K562 (cell line): ENCODE results near the gene TLK2. TPM values are rescaled to one million over a fixed set of nuclear protein-coding genes. Genes with fewer than 3 reads are reported as not detected.

Experiments used
- ATAC-seq: fragments of 200-7000 bp; cut with Tn5 transposase; 3 replicates; pipeline ENCODE4 v1.9.1; 2020; ENCODE audit warnings: moderate library complexity
- BruUV-seq: library from RNA; stranded (reverse); fragments of 400-500 nt; replicated peaks from 2 replicates; lab custom pipeline; 2021; lab: Mats Ljungman, UMichigan
- CTCF ChIA-PET: fragments of 300-600 bp; formaldehyde crosslinking; extraction: SDS; loops from one replicate; lab custom pipeline; 2021; ENCODE audit warnings: low intra/inter-chr PET ratio; lab: Yijun Ruan, JAX
- POLR2A ChIA-PET: fragments of 300-600, 350-650 bp; sonication (Branson Sonifier 250); formaldehyde crosslinking; extraction: SDS; loops from one replicate; lab custom pipeline; 2021; ENCODE audit warnings: antibody characterized with exemption, inconsistent platforms; lab: Yijun Ruan, JAX
- DNase-seq, 4 experiments: peaks; one replicate each; pipeline versions ENCODE4 v3.0.0 to v3.0.0-alpha.2; 2011 to 2018; ENCODE audit warnings: low spot score in 3 of 4, mixed read lengths in 3 of 4; ENCODE audit errors: extremely low read depth in 1 of 4
- FAIRE-seq: peaks from 2 replicates; lab custom pipeline; 2011; peaks lifted over from hg19 to GRCh38; lab: Jason Lieb, UNC
- H2AFZ ChIP-seq: 2 replicates; pipeline ENCODE4 v1.6.0; 2011; ENCODE audit warnings: low read depth, low read length, control low read depth, inconsistent platforms
- H3K27ac ChIP-seq: fragments of 200-600 bp; 3 replicates; pipeline ENCODE4 v1.8.0; 2011; ENCODE audit warnings: low read depth, mild to moderate bottlenecking, control low read depth, inconsistent platforms, low read length, moderate library complexity, mixed read lengths; ENCODE audit errors: extremely low read depth
- H3K27me3 ChIP-seq, 2 experiments: fragments of 300-600 bp in 1 of 2; 2 replicates in 1 of 2; 3 replicates in 1 of 2; pipeline versions ENCODE4 v1.6.0 to v1.8.0; 2011; ENCODE audit warnings: inconsistent platforms in 2 of 2, low read length in 2 of 2, mild to moderate bottlenecking in 1 of 2, mixed read lengths in 1 of 2, moderate library complexity in 1 of 2; ENCODE audit not compliant: control insufficient read depth in 2 of 2, insufficient read depth in 2 of 2
- H3K36me3 ChIP-seq: fragments of 300-600 bp; 3 replicates; pipeline ENCODE4 v1.8.0; 2011; ENCODE audit warnings: mild to moderate bottlenecking, low read length, inconsistent platforms; ENCODE audit not compliant: control insufficient read depth, insufficient read depth
- H3K4me1 ChIP-seq, 2 experiments: fragments of 200-600 bp in 1 of 2; replicated peaks in 1 of 2; 2 replicates in 1 of 2; 3 replicates in 1 of 2; pipeline versions ENCODE4 v1.5.1 to v1.8.0; 2011; ENCODE audit warnings: inconsistent platforms in 2 of 2, low read length in 2 of 2, mild to moderate bottlenecking in 1 of 2, mixed read lengths in 1 of 2, moderate library complexity in 1 of 2; ENCODE audit not compliant: control insufficient read depth in 2 of 2, insufficient read depth in 2 of 2
- H3K4me2 ChIP-seq: 2 replicates; pipeline ENCODE4 v1.6.1; 2011; ENCODE audit warnings: low read length, control low read depth, inconsistent platforms, mixed read lengths; ENCODE audit not compliant: insufficient read depth
- H3K4me3 ChIP-seq: fragments of 200-600 bp; sonication (generic), shearing (Covaris generic); 2 replicates; pipeline ENCODE4 v1.5.1; 2016; ENCODE audit warnings: control low read depth, inconsistent platforms
- H3K79me2 ChIP-seq: fragments of 200-600 bp; 3 replicates; pipeline ENCODE4 v1.8.0; 2011; ENCODE audit warnings: low read length, inconsistent platforms; ENCODE audit not compliant: control insufficient read depth, insufficient read depth
- H3K9ac ChIP-seq, 2 experiments: 2 replicates each; pipeline versions ENCODE4 v1.6.0 to v1.6.1; 2011; ENCODE audit warnings: low read depth in 2 of 2, low read length in 2 of 2, control low read depth in 1 of 2, inconsistent platforms in 1 of 2, mild to moderate bottlenecking in 1 of 2, mixed read lengths in 1 of 2; ENCODE audit not compliant: insufficient read depth in 1 of 2
- H3K9me1 ChIP-seq: one replicate; pipeline ENCODE4 v1.6.0; 2011; ENCODE audit warnings: inconsistent platforms, mild to moderate bottlenecking, low read length, moderate library complexity; ENCODE audit not compliant: control insufficient read depth, insufficient read depth
- H3K9me3 ChIP-seq: replicated peaks from 2 replicates; pipeline ENCODE4 v1.5.1; 2011; ENCODE audit warnings: low read depth, low read length, inconsistent platforms; ENCODE audit not compliant: control insufficient read depth, insufficient read depth
- H4K20me1 ChIP-seq: replicated peaks from 2 replicates; pipeline ENCODE4 v1.6.1; 2011; ENCODE audit warnings: low read length, inconsistent platforms, mixed read lengths; ENCODE audit not compliant: control insufficient read depth, insufficient read depth
- ARHGAP35 ChIP-seq: fragments of 450-650 bp; IDR thresholded peaks from 2 replicates; pipeline ENCODE4 v1.6.1; 2018; ENCODE audit not compliant: partially characterized antibody
- BHLHE40 ChIP-seq: IDR thresholded peaks from 2 replicates; pipeline ENCODE4 v1.6.1; 2011; ENCODE audit warnings: low read length, improper control_type of control experiment
- CHD2 ChIP-seq: IDR thresholded peaks from 2 replicates; pipeline ENCODE4 v1.6.1; 2011; ENCODE audit warnings: low read depth, low read length
- CXXC5 ChIP-seq: fragments of 250-450 bp; sonication (Bioruptor Pico); IDR thresholded peaks from 2 replicates; pipeline ENCODE4 v1.8.0; 2022; ENCODE audit warnings: inconsistent platforms, mild to moderate bottlenecking, moderate library complexity
- GTF2F1 ChIP-seq: IDR thresholded peaks from 2 replicates; pipeline ENCODE4 v1.6.1; 2011; ENCODE audit warnings: low read depth, low read length, improper control_type of control experiment
- HEY1 ChIP-seq: fragments of 250-450 bp; sonication (Bioruptor Pico); IDR thresholded peaks from 2 replicates; pipeline ENCODE4 v1.5.0; 2020; ENCODE audit warnings: mild to moderate bottlenecking, moderate library complexity, borderline replicate concordance
- KDM1A ChIP-seq, 2 experiments: fragments of 450-650 bp; IDR thresholded peaks; 2 replicates each; pipeline ENCODE4 v1.6.1; 2016; ENCODE audit warnings: mild to moderate bottlenecking in 2 of 2
- KDM5B ChIP-seq: fragments of 200-600 bp; sonication (generic); IDR thresholded peaks from 2 replicates; pipeline ENCODE4 v1.6.1; 2012; ENCODE audit warnings: low read depth, mild to moderate bottlenecking, moderate library complexity, low read length, control low read depth, inconsistent platforms; ENCODE audit not compliant: insufficient replicate concordance
- MECOM ChIP-seq: fragments of 250-450 bp; sonication (Bioruptor Pico); IDR thresholded peaks from 2 replicates; pipeline ENCODE4 v1.8.0; 2022; ENCODE audit warnings: inconsistent platforms
- MYC ChIP-seq, 2 experiments: fragments of 250-450 bp in 1 of 2; sonication (Bioruptor Pico) in 1 of 2; IDR thresholded peaks; 2 replicates each; pipeline versions ENCODE4 v1.5.1 to v1.6.1; 2012 to 2021; ENCODE audit warnings: low read depth in 2 of 2, borderline replicate concordance in 1 of 2, improper control_type of control experiment in 1 of 2, low read length in 1 of 2, mild to moderate bottlenecking in 1 of 2, moderate library complexity in 1 of 2
- NCOA6 ChIP-seq: fragments of 450-650 bp; IDR thresholded peaks from 2 replicates; pipeline ENCODE4 v1.6.1; 2017; ENCODE audit warnings: mild to moderate bottlenecking
- PRMT5 ChIP-seq: sonication (generic); formaldehyde crosslinking; IDR thresholded peaks from 2 replicates; pipeline ENCODE4 v1.5.0; 2020; ENCODE audit warnings: missing genetic modification reagents
- PTTG1 ChIP-seq: fragments of 450-650 bp; IDR thresholded peaks from 2 replicates; pipeline ENCODE4 v1.6.1; 2016; ENCODE audit warnings: low read depth, mild to moderate bottlenecking, missing genetic modification characterization, missing compliant biosample characterization
- RFX5 ChIP-seq: IDR thresholded peaks from 2 replicates; pipeline ENCODE4 v1.6.1; 2011; ENCODE audit warnings: low read depth, mild to moderate bottlenecking, improper control_type of control experiment, low read length
- TBL1XR1 ChIP-seq, 2 experiments: IDR thresholded peaks; 2 replicates each; pipeline ENCODE4 v1.6.1; 2012; ENCODE audit warnings: improper control_type of control experiment in 2 of 2, low read length in 2 of 2, mild to moderate bottlenecking in 1 of 2
- ZNF121 ChIP-seq: sonication (generic); formaldehyde crosslinking; conservative IDR thresholded peaks from 2 replicates; pipeline ENCODE4 v1.8.0; 2022; ENCODE audit warnings: missing genetic modification reagents
- ZNF239 ChIP-seq: fragments of 250-450 bp; sonication (Bioruptor Pico); IDR thresholded peaks from 2 replicates; pipeline ENCODE4 v1.4.0; 2020; ENCODE audit warnings: mild to moderate bottlenecking
- ZNF57 ChIP-seq: fragments of 450-650 bp; formaldehyde crosslinking; IDR thresholded peaks from 2 replicates; pipeline ENCODE4 v1.4.0; 2020; ENCODE audit warnings: mild to moderate bottlenecking, moderate library complexity
- ZNF668 ChIP-seq: fragments of 250-450 bp; sonication (Bioruptor Pico); IDR thresholded peaks from 2 replicates; pipeline ENCODE4 v1.8.0; 2022; ENCODE audit warnings: mild to moderate bottlenecking, inconsistent platforms
- WGBS: fragments of 100-300 bp; shearing (Covaris generic); methylation state at CpG from one replicate; pipeline ENCODE4 v1.1.6; 2016; ENCODE audit warnings: low coverage, mixed read lengths; ENCODE audit not compliant: insufficient coverage; ENCODE audit errors: missing lambda C conversion rate; 5-methylcytosine and 5-hydroxymethylcytosine counted together
- in situ Hi-C: fragments of 300-500 bp; cut with MboI; formaldehyde crosslinking; loops from 4 replicates; pipeline ENCODE4 v1.15.0; 2018; ENCODE audit warnings: inconsistent platforms, mixed read lengths
- intact Hi-C: fragments of 100-400 bp; cut with micrococcal nuclease; formaldehyde crosslinking; loops from 2 replicates; pipeline ENCODE4 v1.14.2; 2022
- polyA plus RNA-seq, 8 experiments: library from polyadenylated mRNA; depleted of rRNA in 4 of 8; stranded (reverse) in 5 of 8; unstranded in 3 of 8; fragments of >200 nt; fragmentation: Nextera tagmentation in 2 of 8; fragmentation: Illumina TruSeq in 1 of 8; extraction: Ambion mirVana in 2 of 8; extraction: Trizol in 1 of 8; gene quantifications; 2 replicates each; pipeline versions ENCODE4 v1.2.1 to v1.2.3, GENCODE V29; 2011 to 2014; ENCODE audit warnings: inconsistent platforms in 1 of 8, missing spikeins in 1 of 8
- total RNA-seq, 7 experiments: library from RNA; depleted of rRNA in 6 of 7; stranded (reverse); fragments of >200 nt in 6 of 7; fragmentation: Illumina TruSeq in 2 of 7; extraction: Trizol in 2 of 7; gene quantifications; 2 replicates each; pipeline versions ENCODE4 v1.2.1 to v1.2.3, GENCODE V29; 2011 to 2021; ENCODE audit warnings: low replicate concordance in 1 of 7
- TF ChIP-seq, protein P1 (sequence below): fragments of 250-450 bp; sonication (Bioruptor Pico); IDR thresholded peaks from 2 replicates; pipeline ENCODE4 v1.8.0; 2022; ENCODE audit warnings: moderate library complexity, mild to moderate bottlenecking, inconsistent platforms

Gene TLK2
- total and polyA plus RNA-seq, 9 of the 15 experiments (the other 6 are each of a cell fraction or from before 2014, with no cell fraction given) = 10.1 to 51.9 (median 32.4) TPM

GRCh38 chr17:62587554-62587953, 108.9 kb downstream of the TLK2 start:
- WGBS = 100% methylated on average over 2 of the region's 2 CpGs
- H3K27me3 ChIP-seq = no peaks in the 10 kb centered on the region
- H2AFZ ChIP-seq = no peak overlapping the region
- no peaks in the 10 kb centered on the region for H3K4me1 ChIP-seq
- H3K4me3 ChIP-seq = no peak overlapping the region
- H3K9ac ChIP-seq = no peak overlapping the region
- no peak overlapping the region for H3K4me2 ChIP-seq
- ChIA-PET POLR2A (interaction anchor here (1.5 kb wide), 1 partner anchor 11 kb away, joined by 3 read pairs; no protein-coding TSS in a partner anchor), CTCF (no interaction called here)
- BruUV-seq = no TSS peak
- TF ChIP-seq MYC (IDR thresholded peaks at IDR 0.05; ENCODE audit: low read depth, low read length) = no peak
- no peak for TF ChIP-seq MYC (CRISPR knock-in tag; IDR thresholded peaks at IDR 0.05; ENCODE audit: borderline replicate concordance, low read depth)
- TF ChIP-seq GTF2F1 = no peak
- TF ChIP-seq, protein P1, sequence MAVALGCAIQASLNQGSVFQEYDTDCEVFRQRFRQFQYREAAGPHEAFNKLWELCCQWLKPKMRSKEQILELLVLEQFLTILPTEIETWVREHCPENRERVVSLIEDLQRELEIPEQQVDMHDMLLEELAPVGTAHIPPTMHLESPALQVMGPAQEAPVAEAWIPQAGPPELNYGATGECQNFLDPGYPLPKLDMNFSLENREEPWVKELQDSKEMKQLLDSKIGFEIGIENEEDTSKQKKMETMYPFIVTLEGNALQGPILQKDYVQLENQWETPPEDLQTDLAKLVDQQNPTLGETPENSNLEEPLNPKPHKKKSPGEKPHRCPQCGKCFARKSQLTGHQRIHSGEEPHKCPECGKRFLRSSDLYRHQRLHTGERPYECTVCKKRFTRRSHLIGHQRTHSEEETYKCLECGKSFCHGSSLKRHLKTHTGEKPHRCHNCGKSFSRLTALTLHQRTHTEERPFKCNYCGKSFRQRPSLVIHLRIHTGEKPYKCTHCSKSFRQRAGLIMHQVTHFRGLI = no peak
- no peak for TF ChIP-seq ZNF121 (CRISPR knock-in tag)
- TF ChIP-seq ARHGAP35 = no peak
- no peak for TF ChIP-seq PRMT5 (CRISPR knock-in tag)
- TF ChIP-seq CHD2 = no peak
- TF ChIP-seq BHLHE40 = no peak
- no peak for TF ChIP-seq HEY1 (CRISPR knock-in tag)
- TF ChIP-seq CXXC5 (CRISPR knock-in tag) = no peak
- TF ChIP-seq KDM1A (IDR thresholded peaks at IDR 0.05) = no peak
- TF ChIP-seq MECOM (CRISPR knock-in tag) = no peak
- no peak for TF ChIP-seq TBL1XR1 (IDR thresholded peaks at IDR 0.05; ENCODE audit: low read length in 2 of 2)
- TF ChIP-seq PTTG1 (tag) = no peak
- no peak for TF ChIP-seq KDM5B
- TF ChIP-seq ZNF57 = no peak
- TF ChIP-seq RFX5 = no peak
- no peak for TF ChIP-seq ZNF239 (CRISPR knock-in tag)
- TF ChIP-seq NCOA6 = no peak
- no peak for TF ChIP-seq ZNF668
- ATAC-seq (no peak), DNase-seq (no peak), FAIRE-seq (no peak)
- in situ Hi-C loops = no loop called here
- H3K36me3 ChIP-seq = peaks cover 47% of the 10 kb centered on the region
- no peaks in the 10 kb centered on the region for H3K9me1 ChIP-seq
- no peaks in the 10 kb centered on the region for H3K79me2 ChIP-seq
- no peaks in the 10 kb centered on the region for H4K20me1 ChIP-seq
- no peaks in the 10 kb centered on the region for H3K9me3 ChIP-seq
- intact Hi-C loops = no loop called here
- no peak overlapping the region for H3K27ac ChIP-seq
